Measurements from ENCODE around the gene EBF3. TPM values are rescaled to one million over a fixed set of nuclear protein-coding genes. Genes with fewer than 3 reads are reported as not detected.

EBF3 gene
- total RNA-seq, 1 donor from 2014 or later, result 0.15 TPM

DNA sequence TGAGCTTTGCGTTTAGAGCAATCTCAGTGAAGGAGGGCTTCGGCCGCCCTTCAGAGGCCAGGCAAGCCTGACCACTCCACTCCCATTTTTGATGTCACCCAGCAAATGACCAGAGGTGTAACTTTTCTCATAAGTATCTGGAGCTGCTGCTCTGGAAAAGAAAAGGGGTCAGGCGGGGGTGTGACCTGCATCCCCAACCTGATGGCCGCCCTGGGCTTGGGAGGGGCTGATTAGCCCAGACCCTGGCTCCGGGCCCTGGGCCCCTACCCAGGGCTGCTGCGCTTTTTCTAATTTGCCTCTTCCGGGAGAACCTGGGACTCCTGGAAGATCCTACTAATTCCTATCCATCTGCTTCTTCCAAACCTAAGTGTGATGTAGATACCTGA lies 9.6 kb upstream of the EBF3 start:
- no peaks in the 10 kb centered on the region for H3K36me3 Mint-ChIP-seq
- peaks cover 50% of the 10 kb centered on the region for H3K27me3 Mint-ChIP-seq (ENCODE audit: insufficient read depth, low read depth)
- H3K4me3 Mint-ChIP-seq, result peak overlapping the region; percentile 33
- H3K36me3 ChIP-seq, result no peaks in the 10 kb centered on the region
- H3K4me2 ChIP-seq, result no peak overlapping the region
- H3K4me1 ChIP-seq, result peaks cover 14% of the 10 kb centered on the region
- H3F3A ChIP-seq (ENCODE audit: low read depth), result peaks cover 23% of the 10 kb centered on the region
- H3K9me3 Mint-ChIP-seq, result peaks cover 5% of the 10 kb centered on the region
- peaks cover 21% of the 10 kb centered on the region for H3K4me1 Mint-ChIP-seq
- no peak overlapping the region for H3K27ac ChIP-seq
- TF ChIP-seq EZH2 (IDR thresholded peaks at IDR 0.05) (no peak), EZH2phosphoT487 (IDR thresholded peaks at IDR 0.05) (no peak)
- TF ChIP-seq, protein P1, sequence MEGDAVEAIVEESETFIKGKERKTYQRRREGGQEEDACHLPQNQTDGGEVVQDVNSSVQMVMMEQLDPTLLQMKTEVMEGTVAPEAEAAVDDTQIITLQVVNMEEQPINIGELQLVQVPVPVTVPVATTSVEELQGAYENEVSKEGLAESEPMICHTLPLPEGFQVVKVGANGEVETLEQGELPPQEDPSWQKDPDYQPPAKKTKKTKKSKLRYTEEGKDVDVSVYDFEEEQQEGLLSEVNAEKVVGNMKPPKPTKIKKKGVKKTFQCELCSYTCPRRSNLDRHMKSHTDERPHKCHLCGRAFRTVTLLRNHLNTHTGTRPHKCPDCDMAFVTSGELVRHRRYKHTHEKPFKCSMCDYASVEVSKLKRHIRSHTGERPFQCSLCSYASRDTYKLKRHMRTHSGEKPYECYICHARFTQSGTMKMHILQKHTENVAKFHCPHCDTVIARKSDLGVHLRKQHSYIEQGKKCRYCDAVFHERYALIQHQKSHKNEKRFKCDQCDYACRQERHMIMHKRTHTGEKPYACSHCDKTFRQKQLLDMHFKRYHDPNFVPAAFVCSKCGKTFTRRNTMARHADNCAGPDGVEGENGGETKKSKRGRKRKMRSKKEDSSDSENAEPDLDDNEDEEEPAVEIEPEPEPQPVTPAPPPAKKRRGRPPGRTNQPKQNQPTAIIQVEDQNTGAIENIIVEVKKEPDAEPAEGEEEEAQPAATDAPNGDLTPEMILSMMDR (IDR thresholded peaks at IDR 0.05), result no peak
- H3K27me3 ChIP-seq, result peaks cover 82% of the 10 kb centered on the region
- no peaks in the 10 kb centered on the region for H3K79me2 ChIP-seq (ENCODE audit: low read depth)
- peaks cover 41% of the 10 kb centered on the region for H4K20me1 ChIP-seq (ENCODE audit: low read depth)
- no peak for DNase-seq (ENCODE audit: low spot score)
- no peak overlapping the region for H3K4me3 ChIP-seq
- no peak overlapping the region for H3K9ac ChIP-seq
- no peak overlapping the region for H3K27ac Mint-ChIP-seq
- H3K9me3 ChIP-seq (ENCODE audit: low read depth), result no peaks in the 10 kb centered on the region
- H2AFZ ChIP-seq (replicated peaks), result no peak overlapping the region

DNA sequence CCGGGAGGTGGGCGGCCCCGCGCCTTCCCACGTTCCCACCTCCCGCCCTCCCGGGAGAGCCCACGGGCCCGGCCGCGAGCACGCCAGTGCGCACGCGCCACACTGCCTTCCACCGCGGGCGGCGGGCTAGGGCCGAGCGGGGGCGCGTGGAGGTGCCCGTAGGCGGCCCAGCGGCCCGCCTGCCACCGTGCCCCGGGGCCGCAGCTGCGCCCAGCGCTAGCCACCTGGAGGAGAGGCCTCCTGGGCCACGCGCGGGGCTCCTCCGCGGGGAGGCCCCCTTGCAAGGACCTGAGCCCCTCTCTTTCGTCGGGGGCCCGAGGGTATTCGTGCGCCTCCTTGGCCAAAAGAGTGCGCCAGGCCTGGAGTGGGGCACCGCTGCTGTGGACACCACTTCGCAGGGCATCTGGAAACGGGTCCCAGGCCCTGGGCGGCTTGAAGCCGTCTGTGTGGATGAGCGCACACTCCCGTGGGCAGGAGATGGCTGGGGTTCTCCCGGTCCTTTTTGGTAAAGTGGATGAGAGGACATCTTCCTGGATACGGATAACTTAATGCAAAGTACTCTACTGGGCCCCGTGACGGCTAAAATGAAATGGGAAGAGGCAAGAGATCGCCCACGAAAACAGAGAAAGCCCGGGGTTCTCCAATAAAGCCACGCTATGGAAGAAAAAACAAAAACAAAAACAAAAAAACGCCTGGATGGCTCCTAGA lies 9.0 kb upstream of the EBF3 start:
- no peak overlapping the region for H2AFZ ChIP-seq (replicated peaks)
- H3K27ac ChIP-seq, result no peak overlapping the region
- H3K79me2 ChIP-seq (ENCODE audit: low read depth), result no peaks in the 10 kb centered on the region
- Mint-ChIP-seq H3K27me3 (ENCODE audit: insufficient read depth, low read depth) (peaks cover 55% of the 10 kb centered on the region), H3K9me3 (peaks cover 5% of the 10 kb centered on the region), H3K4me3 (peak overlapping the region; percentile 33), H3K4me1 (peaks cover 21% of the 10 kb centered on the region), H3K27ac (no peak overlapping the region), H3K36me3 (no peaks in the 10 kb centered on the region)
- H3K4me3 ChIP-seq, result peak overlapping the region; percentile 56
- H3K4me2 ChIP-seq, result peak overlapping the region; percentile 94
- TF ChIP-seq EZH2phosphoT487 (IDR thresholded peaks at IDR 0.05), result peak; percentile 0
- TF ChIP-seq, protein P1 (IDR thresholded peaks at IDR 0.05), result no peak
- peak; percentile 18 for TF ChIP-seq EZH2 (IDR thresholded peaks at IDR 0.05)
- H3K27me3 ChIP-seq, result peaks cover 87% of the 10 kb centered on the region
- H3K9me3 ChIP-seq (ENCODE audit: low read depth), result no peaks in the 10 kb centered on the region
- H3F3A ChIP-seq (ENCODE audit: low read depth), result peaks cover 27% of the 10 kb centered on the region
- H3K9ac ChIP-seq, result no peak overlapping the region
- peaks cover 46% of the 10 kb centered on the region for H4K20me1 ChIP-seq (ENCODE audit: low read depth)
- peak; percentile 31 for DNase-seq (ENCODE audit: low spot score)
- peaks cover 20% of the 10 kb centered on the region for H3K4me1 ChIP-seq
- H3K36me3 ChIP-seq, result no peaks in the 10 kb centered on the region

DNA sequence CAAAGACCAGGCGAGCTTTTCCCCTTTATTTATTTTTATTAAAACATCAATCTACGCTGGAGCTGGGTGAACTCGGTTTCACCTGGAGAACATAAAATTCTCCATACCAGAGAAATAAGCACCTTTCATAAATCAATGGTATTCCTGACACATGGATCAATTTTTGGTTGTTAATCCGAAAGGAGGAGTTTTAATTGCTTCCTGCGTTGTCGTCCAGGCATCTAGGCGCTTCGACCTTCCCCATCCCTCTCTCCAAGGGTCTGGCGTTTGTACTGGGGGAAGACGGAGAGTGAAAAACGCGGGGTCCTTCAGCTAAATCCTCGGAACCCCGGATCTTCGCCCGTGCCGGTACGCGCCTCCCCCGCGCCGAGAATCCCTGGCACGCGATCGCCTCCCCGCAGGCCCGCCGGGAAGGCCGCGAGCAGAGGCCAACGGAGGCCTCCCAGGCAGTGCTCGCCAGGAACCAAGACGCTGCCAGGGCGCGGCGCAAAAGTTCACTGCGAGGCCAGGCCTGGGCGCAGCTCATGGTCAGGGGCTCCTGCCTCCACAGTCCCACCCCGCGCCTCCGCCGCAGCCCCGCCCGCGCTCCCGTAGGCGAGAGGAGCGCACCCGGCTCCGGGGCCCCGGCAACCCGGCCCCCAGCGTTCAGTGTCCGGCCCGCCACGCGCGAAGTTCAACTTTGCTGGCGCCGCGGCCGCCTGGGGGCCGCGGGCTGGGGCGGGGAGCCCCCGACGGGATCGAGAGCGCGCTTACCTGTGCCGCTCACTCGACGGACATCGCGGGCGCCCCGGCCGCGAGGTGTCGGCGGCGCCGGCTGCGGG lies 8.3 kb upstream of the EBF3 start:
- H3K4me2 ChIP-seq, result peak overlapping the region; percentile 94

More for the DNA sequence above, 8.3 kb upstream of the EBF3 start:
- Histone ChIP-seq H3K9ac (no peak overlapping the region), H2AFZ (replicated peaks) (no peak overlapping the region), H3K27ac (no peak overlapping the region), H3F3A (ENCODE audit: low read depth) (peaks cover 27% of the 10 kb centered on the region), H3K4me3 (peak overlapping the region; percentile 56), H4K20me1 (ENCODE audit: low read depth) (peaks cover 54% of the 10 kb centered on the region), H3K9me3 (ENCODE audit: low read depth) (no peaks in the 10 kb centered on the region), H3K36me3 (no peaks in the 10 kb centered on the region), H3K27me3 (peaks cover 95% of the 10 kb centered on the region), H3K4me1 (peaks cover 26% of the 10 kb centered on the region), H3K79me2 (ENCODE audit: low read depth) (no peaks in the 10 kb centered on the region)
- H3K36me3 Mint-ChIP-seq, result no peaks in the 10 kb centered on the region
- TF ChIP-seq, protein P1 (IDR thresholded peaks at IDR 0.05), result no peak
- TF ChIP-seq EZH2 (IDR thresholded peaks at IDR 0.05) (peak; percentile 86), EZH2phosphoT487 (IDR thresholded peaks at IDR 0.05) (peak; percentile 92)
- H3K4me3 Mint-ChIP-seq, result peak overlapping the region; percentile 75
- H3K27ac Mint-ChIP-seq, result no peak overlapping the region
- peak; percentile 55 for DNase-seq (ENCODE audit: low spot score)
- peaks cover 21% of the 10 kb centered on the region for H3K4me1 Mint-ChIP-seq
- H3K9me3 Mint-ChIP-seq, result peaks cover 5% of the 10 kb centered on the region
- peaks cover 61% of the 10 kb centered on the region for H3K27me3 Mint-ChIP-seq (ENCODE audit: insufficient read depth, low read depth)
